H9 (cell line): Measurements from ENCODE around the gene OSBP. TPM values are rescaled to one million over a fixed set of nuclear protein-coding genes. Genes with fewer than 3 reads are reported as not detected.

Experiments
- DNase-seq: peaks from one replicate; pipeline ENCODE4 v3.0.0-alpha.2; 2017
- H2AFZ ChIP-seq: one replicate; pipeline ENCODE4 v1.6.1; 2013; ENCODE audit warnings: mild to moderate bottlenecking, low read length, control low read depth, moderate library complexity
- H2AK5ac ChIP-seq: 2 replicates; pipeline ENCODE4 v1.6.1; 2013; ENCODE audit warnings: low read length, control low read depth, mixed read lengths; ENCODE audit not compliant: insufficient read length
- H2BK120ac ChIP-seq: one replicate; pipeline ENCODE4 v1.6.1; 2013; ENCODE audit warnings: low read depth, mild to moderate bottlenecking, low read length, control low read depth, inconsistent platforms; ENCODE audit not compliant: poor library complexity, severe bottlenecking
- H2BK12ac ChIP-seq: 2 replicates; pipeline ENCODE4 v1.6.1; 2013; ENCODE audit warnings: low read length, control low read depth, mixed read lengths, low read depth; ENCODE audit not compliant: insufficient read length
- H2BK15ac ChIP-seq: 2 replicates; pipeline ENCODE4 v1.6.1; 2013; ENCODE audit warnings: low read depth, low read length, control low read depth
- H2BK20ac ChIP-seq: one replicate; pipeline ENCODE4 v1.6.1; 2013; ENCODE audit warnings: low read depth, mild to moderate bottlenecking, low read length, control low read depth, inconsistent platforms; ENCODE audit not compliant: poor library complexity, severe bottlenecking
- H2BK5ac ChIP-seq: 2 replicates; pipeline ENCODE4 v1.6.1; 2013; ENCODE audit warnings: low read length, control low read depth, mixed read lengths; ENCODE audit not compliant: insufficient read length
- H3K14ac ChIP-seq: 2 replicates; pipeline ENCODE4 v1.6.1; 2013; ENCODE audit warnings: low read length, control low read depth; ENCODE audit not compliant: insufficient read depth
- H3K18ac ChIP-seq: 2 replicates; pipeline ENCODE4 v1.6.1; 2013; ENCODE audit warnings: low read depth, mild to moderate bottlenecking, mixed read lengths, low read length, control low read depth; ENCODE audit not compliant: insufficient read length
- H3K23ac ChIP-seq: 2 replicates; pipeline ENCODE4 v1.6.1; 2013; ENCODE audit warnings: low read length, control low read depth, mixed read lengths, low read depth; ENCODE audit not compliant: insufficient read length
- H3K23me2 ChIP-seq: 2 replicates; pipeline ENCODE4 v1.6.1; 2013; ENCODE audit warnings: low read depth, mild to moderate bottlenecking, mixed read lengths, low read length, control low read depth; ENCODE audit not compliant: insufficient read length, poor library complexity, severe bottlenecking
- H3K27ac ChIP-seq: 2 replicates; pipeline ENCODE4 v1.5.1; 2013; ENCODE audit warnings: low read length, control low read depth, mixed read lengths, low read depth; ENCODE audit not compliant: insufficient read length
- H3K27me3 ChIP-seq: 2 replicates; pipeline ENCODE4 v1.6.1; 2013; ENCODE audit warnings: low read length, control low read depth, inconsistent platforms; ENCODE audit not compliant: insufficient read depth
- H3K4ac ChIP-seq: 2 replicates; pipeline ENCODE4 v1.6.1; 2013; ENCODE audit warnings: low read depth, mild to moderate bottlenecking, control low read depth, inconsistent platforms, low read length, moderate library complexity
- H3K4me1 ChIP-seq: 2 replicates; pipeline ENCODE4 v1.6.1; 2013; ENCODE audit warnings: low read length, control low read depth, inconsistent platforms; ENCODE audit not compliant: insufficient read depth
- H3K4me2 ChIP-seq: 2 replicates; pipeline ENCODE4 v1.6.1; 2013; ENCODE audit warnings: low read length, control low read depth, mixed read lengths; ENCODE audit not compliant: insufficient read length, insufficient read depth
- H3K56ac ChIP-seq: 2 replicates; pipeline ENCODE4 v1.6.1; 2013; ENCODE audit warnings: low read depth, mild to moderate bottlenecking, mixed read lengths, low read length, control low read depth; ENCODE audit not compliant: insufficient read length
- H3K79me1 ChIP-seq: 2 replicates; pipeline ENCODE4 v1.6.1; 2013; ENCODE audit warnings: low read depth, mild to moderate bottlenecking, moderate library complexity, low read length, control low read depth, inconsistent platforms; ENCODE audit not compliant: insufficient read depth, poor library complexity, severe bottlenecking
- H3K79me2 ChIP-seq: 2 replicates; pipeline ENCODE4 v1.6.1; 2013; ENCODE audit warnings: low read length, control low read depth, inconsistent platforms; ENCODE audit not compliant: insufficient read depth
- H3K9ac ChIP-seq: 2 replicates; pipeline ENCODE4 v1.6.1; 2013; ENCODE audit warnings: low read length, control low read depth, mixed read lengths; ENCODE audit not compliant: insufficient read length; ENCODE audit errors: extremely low read depth
- H3K9me3 ChIP-seq: one replicate; pipeline ENCODE4 v1.6.1; 2013; ENCODE audit warnings: low read depth, low read length, inconsistent platforms; ENCODE audit not compliant: control insufficient read depth
- H3T11ph ChIP-seq: one replicate; pipeline ENCODE4 v1.6.1; 2013; ENCODE audit warnings: mild to moderate bottlenecking, low read length, control low read depth, inconsistent platforms
- H4K20me1 ChIP-seq: one replicate; pipeline ENCODE4 v1.6.1; 2013; ENCODE audit not compliant: control insufficient read depth, insufficient read length, insufficient read depth
- H4K5ac ChIP-seq: 2 replicates; pipeline ENCODE4 v1.6.1; 2013; ENCODE audit warnings: low read depth, mild to moderate bottlenecking, mixed read lengths, low read length, control low read depth; ENCODE audit not compliant: insufficient read length
- H4K8ac ChIP-seq: replicated peaks from 2 replicates; pipeline ENCODE4 v1.6.1; 2013; ENCODE audit warnings: low read length, control low read depth, mixed read lengths, low read depth; ENCODE audit not compliant: insufficient read length
- H4K91ac ChIP-seq: 2 replicates; pipeline ENCODE4 v1.6.1; 2013; ENCODE audit warnings: low read depth, mild to moderate bottlenecking, moderate library complexity, mixed read lengths, low read length, control low read depth; ENCODE audit not compliant: insufficient read length
- H3K27ac Mint-ChIP-seq, 3 experiments: 2 replicates in 2 of 3; 3 replicates in 1 of 3; pipeline ENCODE4 v1.8.0; 2020 to 2021; ENCODE audit warnings: mixed read lengths in 3 of 3, mild to moderate bottlenecking in 1 of 3, moderate library complexity in 1 of 3
- H3K27me3 Mint-ChIP-seq: 2 replicates; pipeline ENCODE4 v1.8.0; 2021; ENCODE audit warnings: low read depth, mild to moderate bottlenecking, moderate library complexity, mixed read lengths
- H3K36me3 Mint-ChIP-seq, 3 experiments: 2 replicates in 2 of 3; 3 replicates in 1 of 3; pipeline ENCODE4 v1.8.0; 2020 to 2021; ENCODE audit warnings: low read depth in 3 of 3, mixed read lengths in 3 of 3; ENCODE audit not compliant: insufficient read depth in 1 of 3
- H3K4me1 Mint-ChIP-seq, 2 experiments: 2 replicates each; pipeline ENCODE4 v1.8.0; 2020; ENCODE audit warnings: mixed read lengths in 2 of 2
- H3K4me3 Mint-ChIP-seq, 2 experiments: 2 replicates in 1 of 2; 3 replicates in 1 of 2; pipeline ENCODE4 v1.8.0; 2020 to 2021; ENCODE audit warnings: mild to moderate bottlenecking in 2 of 2, mixed read lengths in 2 of 2, moderate library complexity in 1 of 2
- H3K9me3 Mint-ChIP-seq, 2 experiments: 2 replicates in 1 of 2; 3 replicates in 1 of 2; pipeline ENCODE4 v1.8.0; 2020; ENCODE audit warnings: mild to moderate bottlenecking in 2 of 2, mixed read lengths in 2 of 2, moderate library complexity in 1 of 2
- CTCF ChIP-seq: fragments of 200-600 bp; sonication (generic); conservative IDR thresholded peaks from 3 replicates; pipeline ENCODE4 v1.8.0; 2021; ENCODE audit warnings: antibody characterized with exemption, mild to moderate bottlenecking
- WGBS: extraction: QIAGEN DNeasy Blood & Tissue Kit; methylation state at CpG from one replicate; pipeline ENCODE4 v1.1.7; 2013; ENCODE audit warnings: missing lambda C conversion rate, low lambda C conversion rate, mixed read lengths; ENCODE audit not compliant: insufficient read length; ENCODE audit errors: extremely low coverage; 5-methylcytosine and 5-hydroxymethylcytosine counted together
- total RNA-seq: library from RNA; stranded (reverse); gene quantifications from 2 replicates; pipeline ENCODE4 v1.2.1, GENCODE V29; 2021

The OSBP gene
- total RNA-seq, 1 experiment from 2014 or later, result 48.5 TPM

- no peak for TF ChIP-seq CTCF
- Histone ChIP-seq H3K56ac (no peak overlapping the region), H3K9ac (no peak overlapping the region), H2BK15ac (no peak overlapping the region), H3K18ac (no peak overlapping the region), H3K23me2 (no peaks in the 10 kb centered on the region), H3K4ac (no peak overlapping the region), H3K23ac (no peak overlapping the region), H3K14ac (no peak overlapping the region), H4K5ac (no peak overlapping the region), H2AK5ac (no peak overlapping the region), H2BK120ac (no peak overlapping the region), H3T11ph (no peak overlapping the region), H4K91ac (no peak overlapping the region), H2BK12ac (no peak overlapping the region), H3K79me2 (no peaks in the 10 kb centered on the region), H2BK20ac (no peak overlapping the region), H3K79me1 (no peaks in the 10 kb centered on the region), H4K8ac (no peak overlapping the region), H2AFZ (no peak overlapping the region), H3K27me3 (no peaks in the 10 kb centered on the region), H3K27ac (no peak overlapping the region), H2BK5ac (no peak overlapping the region), H4K20me1 (no peaks in the 10 kb centered on the region), H3K9me3 (no peaks in the 10 kb centered on the region), H3K4me1 (no peaks in the 10 kb centered on the region), H3K4me2 (no peak overlapping the region)
- no CpG with 5 or more reads among the region's 6 CpGs for whole genome bisulfite sequencing
- Mint-ChIP-seq H3K36me3 (peaks cover 27 to 78% (median 73%) of the 10 kb centered on the region in 3 experiments; a peak in 6 of 7 replicates), H3K9me3 (no peaks in the 10 kb centered on the region), H3K4me3 (no peak overlapping the region), H3K27ac (no peak overlapping the region), H3K4me1 (no peaks in the 10 kb centered on the region), H3K27me3 (no peaks in the 10 kb centered on the region)
- DNase-seq, result no peak
These were observed 13.1 kb downstream of the OSBP start for GRCh38 chr11:59602432-59602831.
